WERI-Rb-1 (cell line): ENCODE results near the gene ARHGEF25.
"Not testable (repeated sequence)": the region's sequence is repeated elsewhere in the genome, so short reads cannot be mapped to it uniquely, and the experiment has no call there.

ENCODE experiments used
- DNase-seq: peaks from one replicate; pipeline ENCODE4 v3.0.0-alpha.2; 2020
- H3K27ac ChIP-seq: fragments of 250-450 bp; sonication (Bioruptor Pico); 2 replicates; pipeline ENCODE4 v1.5.1; 2020; ENCODE audit warnings: mild to moderate bottlenecking, moderate library complexity
- H3K27me3 ChIP-seq: fragments of 250-450 bp; sonication (Bioruptor Pico); 2 replicates; pipeline ENCODE4 v1.5.1; 2021; ENCODE audit warnings: mild to moderate bottlenecking, low read depth, moderate library complexity; ENCODE audit not compliant: insufficient read depth, severe bottlenecking
- H3K36me3 ChIP-seq: fragments of 250-450 bp; sonication (Bioruptor Pico); 2 replicates; pipeline ENCODE4 v1.5.1; 2020; ENCODE audit warnings: mild to moderate bottlenecking, moderate library complexity
- H3K4me3 ChIP-seq: 2 replicates; pipeline ENCODE4 v1.5.1; 2011; ENCODE audit warnings: low read depth, mild to moderate bottlenecking, control low read depth, low read length
- H3K9me3 ChIP-seq: fragments of 250-450 bp; sonication (Bioruptor Pico); 2 replicates; pipeline ENCODE4 v1.5.1; 2021; ENCODE audit warnings: mild to moderate bottlenecking, moderate library complexity; ENCODE audit not compliant: severe bottlenecking
- CTCF ChIP-seq: IDR thresholded peaks from 2 replicates; pipeline ENCODE4 v1.5.1; 2011; ENCODE audit warnings: low read depth, mild to moderate bottlenecking, control low read depth, inconsistent platforms, low read length

Gene ARHGEF25

GRCh38 chr12:57611108-57611826, at the start of gene ARHGEF25:
Gene ARHGEF25 (plus strand): TSS chr12:57611435. CDS start chr12:57611895, 460 bp downstream.
- Histone ChIP-seq H3K4me3 (peak within 1 kb of the TSS; percentile 70), H3K27ac (peak within 1 kb of the TSS; percentile 98), H3K27me3 (no peaks in the 10 kb centered on the region), H3K36me3 (peaks cover 47% of the 10 kb centered on the region), H3K9me3 (no peaks in the 10 kb centered on the region)
- no peak for TF ChIP-seq CTCF
- DNase-seq = peak; percentile 89

- H3K4me3 ChIP-seq = no peak overlapping the region
Observed at GRCh38 chr12:57563358-57563757, 47.9 kb upstream of the ARHGEF25 start.

GRCh38 chr12:57564178-57564740, 47.0 kb upstream of the ARHGEF25 start:
- H3K36me3 ChIP-seq = peaks cover 29% of the 10 kb centered on the region
- H3K9me3 ChIP-seq = no peaks in the 10 kb centered on the region
- H3K27ac ChIP-seq = no peak overlapping the region
- H3K27me3 ChIP-seq = no peaks in the 10 kb centered on the region
- no peak for TF ChIP-seq CTCF
- H3K4me3 ChIP-seq = no peak overlapping the region
- no peak for DNase-seq

More at GRCh38 chr12:57563358-57563757, 47.9 kb upstream of the ARHGEF25 start:
- DNase-seq = no peak
- no peaks in the 10 kb centered on the region for H3K27me3 ChIP-seq
- H3K36me3 ChIP-seq = peaks cover 20% of the 10 kb centered on the region
- H3K9me3 ChIP-seq = no peaks in the 10 kb centered on the region
- no peak overlapping the region for H3K27ac ChIP-seq
- no peak for TF ChIP-seq CTCF

- no peak overlapping the region for H3K4me3 ChIP-seq
- DNase-seq = no peak
- H3K36me3 ChIP-seq = peaks cover 53% of the 10 kb centered on the region
- no peak overlapping the region for H3K27ac ChIP-seq
- TF ChIP-seq CTCF = no peak
- no peaks in the 10 kb centered on the region for H3K9me3 ChIP-seq
- no peaks in the 10 kb centered on the region for H3K27me3 ChIP-seq
Observed at GRCh38 chr12:57568838-57569237, 42.4 kb upstream of the ARHGEF25 start.

- no peak for DNase-seq
Observed at GRCh38 chr12:57569858-57570257, 41.4 kb upstream of the ARHGEF25 start.

GRCh38 chr12:57570438-57570837, 40.8 kb upstream of the ARHGEF25 start:
- peaks cover 51% of the 10 kb centered on the region for H3K36me3 ChIP-seq
- not testable (repeated sequence) for DNase-seq, H3K27me3 ChIP-seq, H3K9me3 ChIP-seq, H3K4me3 ChIP-seq, H3K27ac ChIP-seq

More at GRCh38 chr12:57569858-57570257, 41.4 kb upstream of the ARHGEF25 start:
- Histone ChIP-seq H3K36me3 (peaks cover 48% of the 10 kb centered on the region), H3K27me3 (no peaks in the 10 kb centered on the region), H3K4me3 (no peak overlapping the region), H3K9me3 (no peaks in the 10 kb centered on the region), H3K27ac (no peak overlapping the region)
- TF ChIP-seq CTCF = no peak
